NCI-H128 (cell line): ENCODE measurements around the gene ARID5A.
A peak's percentile ranks its signal among the peaks of the same experiment; 100 is the strongest.

Experiments
- DNase-seq: peaks from one replicate; lab custom pipeline; 2025; ENCODE audit not compliant: unreplicated experiment; lab: John Stamatoyannopoulos, UW

Gene ARID5A

GRCh38 chr2:96506016-96506906 lies 30.3 kb upstream of the ARID5A start:
- no peak for DNase-seq

DNA sequence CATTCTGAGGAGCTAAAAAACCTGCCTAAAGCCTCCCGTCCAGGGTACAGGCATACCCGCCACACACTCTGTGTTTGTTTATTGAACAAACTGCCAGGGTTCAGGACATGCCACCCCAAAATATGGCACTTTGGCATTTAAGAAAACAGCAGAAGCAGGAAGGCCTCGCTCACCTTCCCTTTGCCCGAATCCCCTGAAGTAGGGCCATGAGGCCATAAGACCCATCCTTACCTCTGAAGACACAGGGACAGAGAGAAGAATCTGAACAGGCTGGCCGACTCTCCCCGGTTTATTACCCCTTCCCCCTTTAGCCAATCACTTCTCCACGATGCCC lies 29.7 kb upstream of the ARID5A start:
- no peak for DNase-seq

DNA sequence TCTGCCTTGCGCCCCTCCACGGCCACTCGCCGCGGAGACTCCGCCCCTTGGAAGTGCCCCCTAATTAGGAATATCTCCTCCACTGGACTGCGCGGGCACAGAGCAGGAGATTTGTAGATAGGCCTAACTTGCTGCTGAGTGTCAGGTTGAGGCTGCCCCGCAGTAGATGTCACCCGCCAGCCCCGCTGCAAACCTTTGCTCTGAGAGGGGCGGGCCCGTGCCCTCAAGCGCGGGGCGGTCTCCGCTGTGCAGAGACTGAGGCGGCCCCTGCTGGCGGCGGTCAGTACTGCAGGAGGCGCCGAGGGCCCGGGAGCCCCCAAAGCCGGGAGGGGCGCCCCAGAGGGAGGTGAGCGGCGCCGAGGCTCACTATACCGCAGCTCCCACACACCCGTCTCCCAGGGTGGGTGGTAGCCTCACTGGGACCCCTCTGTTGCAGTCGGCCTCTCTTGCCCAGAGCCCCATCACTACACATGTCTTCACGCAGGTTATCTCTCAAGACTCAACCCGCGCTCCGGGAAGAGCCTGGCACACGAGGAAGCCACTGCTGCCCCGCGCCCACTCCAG lies 28.5 kb upstream of the ARID5A start:
- DNase-seq: peak; percentile 33

- no peak for DNase-seq
These were observed 27.9 kb upstream of the ARID5A start for GRCh38 chr2:96508521-96509113.

GRCh38 chr2:96509114-96509846 lies 27.3 kb upstream of the ARID5A start:
- peak; percentile 63 for DNase-seq

DNA sequence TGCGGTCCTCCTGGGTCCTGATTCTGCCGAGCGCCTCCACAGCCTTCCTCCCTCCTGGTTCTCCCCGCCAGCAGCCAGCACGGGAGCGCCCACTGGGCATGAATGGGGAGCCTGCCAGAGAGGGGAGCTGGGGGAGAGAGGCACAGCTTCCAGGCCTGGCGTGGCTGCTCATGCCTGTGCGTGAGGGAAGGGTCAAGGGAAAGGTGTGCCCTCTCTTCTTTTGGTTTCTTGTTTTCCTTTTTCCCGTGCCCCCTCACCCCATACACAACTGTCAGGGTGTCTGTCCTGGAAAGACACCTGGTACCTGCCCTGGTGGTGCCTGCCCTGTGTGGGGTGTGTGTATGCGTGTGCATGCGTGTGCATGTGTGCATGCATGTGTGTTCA lies 26.7 kb upstream of the ARID5A start:
- DNase-seq: no peak

DNA sequence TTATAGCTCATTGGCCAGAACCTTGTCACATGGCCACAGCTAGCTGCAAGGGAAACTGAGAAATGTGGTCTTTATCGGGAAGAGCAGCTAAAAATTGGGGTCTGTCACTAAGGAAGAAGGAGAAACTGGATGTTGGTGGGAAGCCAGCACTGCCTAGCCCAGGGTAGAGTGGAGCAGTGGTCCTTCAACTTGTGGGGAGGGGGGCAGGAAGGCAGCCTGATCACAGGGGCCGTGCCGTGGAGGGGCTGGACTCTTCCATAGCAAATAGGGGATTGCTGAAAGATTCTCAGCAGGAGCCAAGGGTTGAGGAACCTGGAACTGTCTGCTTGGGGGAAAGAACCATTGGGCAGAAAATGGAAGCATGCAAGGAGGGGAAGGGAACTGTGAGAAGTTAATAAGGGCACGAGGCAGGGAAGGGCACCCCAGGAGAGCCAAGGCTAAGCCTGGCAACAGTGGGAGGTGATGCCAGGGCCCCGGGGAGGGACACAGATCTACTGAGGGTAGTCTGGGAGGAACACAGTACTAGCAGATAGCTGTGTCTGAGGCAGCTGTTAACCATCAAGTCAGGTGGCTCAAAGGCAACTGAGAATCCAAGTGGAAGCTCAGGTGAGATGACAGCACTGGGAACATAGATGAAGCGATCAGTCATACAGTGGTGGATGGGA lies 25.5 kb upstream of the ARID5A start:
- no peak for DNase-seq

- no peak for DNase-seq
These were observed 24.7 kb upstream of the ARID5A start for GRCh38 chr2:96511851-96512250.

DNA sequence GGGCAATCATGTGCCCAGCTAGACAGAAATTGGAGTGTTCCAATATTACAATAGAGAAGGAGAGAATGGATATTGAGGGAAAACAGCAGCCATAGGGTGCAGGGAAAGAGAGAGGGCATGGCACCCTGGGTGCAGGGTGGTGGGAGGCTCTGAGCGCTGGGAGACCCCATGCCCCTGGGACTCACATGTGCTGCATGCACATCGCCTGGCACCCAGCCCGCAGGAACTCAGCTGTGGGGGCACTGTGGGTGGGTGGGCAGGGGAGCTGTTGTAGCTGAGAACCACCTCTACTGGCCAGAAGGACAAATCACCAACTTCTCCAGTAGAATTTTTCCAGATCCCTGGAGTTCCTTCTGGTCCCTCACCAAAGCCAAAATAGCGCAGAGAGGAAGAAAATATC lies 24.2 kb upstream of the ARID5A start:
- DNase-seq: no peak

GRCh38 chr2:96514521-96514920 lies 22.0 kb upstream of the ARID5A start:
- DNase-seq: no peak

- DNase-seq: no peak
These were observed 19.5 kb upstream of the ARID5A start for GRCh38 chr2:96517079-96517478.

DNA sequence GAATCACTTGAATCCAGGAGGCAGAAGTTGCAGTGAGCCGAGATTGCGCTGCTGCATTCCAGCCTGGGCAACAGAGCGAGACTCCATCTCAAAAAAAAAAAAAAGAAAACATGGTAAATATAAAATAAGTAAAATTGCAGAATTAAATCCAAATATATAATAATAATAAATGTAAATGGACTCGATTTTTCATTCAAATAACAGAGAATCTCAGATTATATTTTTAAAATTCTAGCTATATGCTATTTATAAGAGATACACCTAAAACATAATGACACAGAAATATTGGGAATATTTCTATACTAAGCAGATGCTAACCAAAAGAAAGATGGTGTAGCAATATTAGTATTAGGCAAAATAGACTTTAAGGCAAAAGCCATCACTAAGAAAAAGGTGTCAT lies 16.3 kb upstream of the ARID5A start:
- no peak for DNase-seq

- no peak for DNase-seq
These were observed 15.9 kb upstream of the ARID5A start for GRCh38 chr2:96520697-96521096.

DNA sequence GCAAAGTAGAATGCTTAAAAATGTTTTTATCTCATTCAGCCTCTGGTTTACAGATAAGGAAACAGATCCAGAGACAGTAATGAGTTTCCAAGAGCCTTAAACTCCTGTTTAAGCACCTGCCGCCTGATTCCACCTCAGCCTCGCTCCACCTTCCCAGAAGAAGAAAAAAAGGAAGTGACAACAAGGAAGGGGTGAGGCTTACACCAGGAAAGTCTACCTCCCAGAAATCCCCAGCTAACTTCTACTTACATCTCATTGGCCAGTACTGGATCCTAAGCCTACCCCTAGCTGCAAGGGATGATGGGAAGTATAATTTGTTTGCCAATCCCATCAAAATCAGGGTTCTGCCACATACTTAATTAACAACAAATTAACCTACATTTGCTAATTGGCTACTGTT lies 15.3 kb upstream of the ARID5A start:
- no peak for DNase-seq

GRCh38 chr2:96522304-96523203 lies 14.0 kb upstream of the ARID5A start:
- no peak for DNase-seq

GRCh38 chr2:96523659-96524481 lies 12.7 kb upstream of the ARID5A start:
- no peak for DNase-seq

DNA sequence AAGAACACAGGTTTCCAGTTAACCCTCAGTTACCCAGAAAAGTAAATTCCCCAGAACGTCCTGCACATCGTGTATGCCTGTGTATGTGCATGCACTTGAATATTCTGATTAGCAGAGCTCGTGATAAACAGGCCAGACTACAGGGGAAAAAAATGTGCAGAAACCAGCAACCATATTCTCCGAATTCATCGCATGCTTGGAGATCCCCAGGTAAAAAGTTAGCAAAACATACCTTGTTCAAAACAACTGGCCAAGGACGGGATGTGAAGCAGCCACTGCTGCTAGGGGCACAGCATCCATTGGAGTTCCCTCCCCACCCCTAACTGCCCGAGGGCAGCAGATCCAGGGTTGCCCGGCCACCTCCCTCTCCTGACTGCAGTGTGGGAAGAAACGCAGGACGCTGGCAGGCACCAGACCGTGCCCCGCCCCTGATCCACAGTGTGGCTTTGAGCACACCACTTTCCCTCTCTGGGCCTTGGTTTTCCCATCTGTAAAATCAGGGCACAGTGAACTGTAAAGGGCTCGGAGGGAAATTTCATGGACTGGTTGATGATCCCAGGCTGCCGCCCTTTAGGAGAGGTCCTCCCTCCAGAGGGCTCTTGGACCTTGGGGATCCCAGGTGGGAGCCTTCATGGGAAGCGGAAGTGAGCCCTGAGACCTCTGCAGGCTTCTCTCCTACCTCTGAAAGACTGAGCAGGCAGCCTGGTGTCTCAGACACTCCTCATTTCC lies 11.9 kb upstream of the ARID5A start:
- DNase-seq: no peak

GRCh38 chr2:96525211-96525507 lies 11.4 kb upstream of the ARID5A start:
- DNase-seq: no peak

GRCh38 chr2:96526101-96526591 lies 10.4 kb upstream of the ARID5A start:
- no peak for DNase-seq
